Gastroesophageal sphincter (tissue), 4 donors: ENCODE measurements around the gene ZCCHC24. TPM values are rescaled to one million over a fixed set of nuclear protein-coding genes. Genes with fewer than 3 reads are reported as not detected.

Experiments used
- ATAC-seq: fragments of 150-250 bp; one replicate; pipeline ENCODE4 v1.9.1; 2016; ENCODE audit warnings: mild to moderate bottlenecking, moderate library complexity
- H3K27ac ChIP-seq, 4 donors: fragments of 200-600 bp; sonication (generic) in 3 of 4; 1 replicate in 3 of 4; 2 replicates in 1 of 4; pipeline ENCODE4 v1.5.1; 2016 to 2019
- H3K27me3 ChIP-seq: fragments of 200-600 bp; sonication (generic); one replicate; pipeline ENCODE4 v1.5.1; 2019
- H3K36me3 ChIP-seq, 2 donors: fragments of 200-600 bp; sonication (generic); one replicate each; pipeline ENCODE4 v1.5.1; 2019; ENCODE audit warnings: control low read depth in 1 of 2
- H3K4me1 ChIP-seq, 3 donors: fragments of 200-600 bp; sonication (generic); 1 replicate in 2 of 3; 2 replicates in 1 of 3; pipeline ENCODE4 v1.5.1; 2016 to 2019; ENCODE audit warnings: control low read depth in 2 of 3
- H3K4me3 ChIP-seq, 2 donors: fragments of 200-600 bp; sonication (generic); one replicate each; pipeline ENCODE4 v1.5.1; 2019; ENCODE audit warnings: mild to moderate bottlenecking in 1 of 2, moderate library complexity in 1 of 2
- H3K9me3 ChIP-seq, 3 donors: fragments of 200-600 bp; sonication (generic); one replicate each; pipeline ENCODE4 v1.5.1; 2017 to 2019; ENCODE audit warnings: control low read depth in 2 of 3
- EP300 ChIP-seq: sonication (generic); formaldehyde crosslinking; IDR thresholded peaks from one replicate; pipeline ENCODE4 v1.6.1; 2017; ENCODE audit warnings: antibody characterized with exemption, mild to moderate bottlenecking
- POLR2A ChIP-seq, 2 donors: fragments of 450-650 bp; IDR thresholded peaks; one replicate each; pipeline ENCODE4 v1.6.1; 2017; ENCODE audit warnings: antibody characterized with exemption in 2 of 2, mild to moderate bottlenecking in 2 of 2, moderate library complexity in 1 of 2
- POLR2AphosphoS5 ChIP-seq: sonication (generic); formaldehyde crosslinking; IDR thresholded peaks from one replicate; pipeline ENCODE4 v1.6.1; 2017; ENCODE audit warnings: antibody characterized with exemption
- WGBS, 2 donors: methylation state at CpG; one replicate each; pipeline ENCODE4 v1.1.5; 2018; ENCODE audit warnings: low coverage in 1 of 2; 5-methylcytosine and 5-hydroxymethylcytosine counted together
- total RNA-seq, 4 donors: library from RNA; depleted of rRNA; stranded (reverse); fragments of >200 nt; gene quantifications; one replicate each; pipeline ENCODE4 v1.1.0, GENCODE V29; 2016
- TF ChIP-seq, protein P1 (sequence below), 4 experiments: fragments of 200-600 bp in 2 of 4; fragments of 450-650 bp in 2 of 4; sonication (generic) in 1 of 4; IDR thresholded peaks; one replicate each; pipeline ENCODE4 v1.5.1; 2017 to 2019; ENCODE audit warnings: antibody characterized with exemption in 4 of 4, mild to moderate bottlenecking in 2 of 4, moderate library complexity in 2 of 4

ZCCHC24 gene
- total RNA-seq, 4 donors from 2014 or later = 60.5 to 186 (median 84.1) TPM

DNA sequence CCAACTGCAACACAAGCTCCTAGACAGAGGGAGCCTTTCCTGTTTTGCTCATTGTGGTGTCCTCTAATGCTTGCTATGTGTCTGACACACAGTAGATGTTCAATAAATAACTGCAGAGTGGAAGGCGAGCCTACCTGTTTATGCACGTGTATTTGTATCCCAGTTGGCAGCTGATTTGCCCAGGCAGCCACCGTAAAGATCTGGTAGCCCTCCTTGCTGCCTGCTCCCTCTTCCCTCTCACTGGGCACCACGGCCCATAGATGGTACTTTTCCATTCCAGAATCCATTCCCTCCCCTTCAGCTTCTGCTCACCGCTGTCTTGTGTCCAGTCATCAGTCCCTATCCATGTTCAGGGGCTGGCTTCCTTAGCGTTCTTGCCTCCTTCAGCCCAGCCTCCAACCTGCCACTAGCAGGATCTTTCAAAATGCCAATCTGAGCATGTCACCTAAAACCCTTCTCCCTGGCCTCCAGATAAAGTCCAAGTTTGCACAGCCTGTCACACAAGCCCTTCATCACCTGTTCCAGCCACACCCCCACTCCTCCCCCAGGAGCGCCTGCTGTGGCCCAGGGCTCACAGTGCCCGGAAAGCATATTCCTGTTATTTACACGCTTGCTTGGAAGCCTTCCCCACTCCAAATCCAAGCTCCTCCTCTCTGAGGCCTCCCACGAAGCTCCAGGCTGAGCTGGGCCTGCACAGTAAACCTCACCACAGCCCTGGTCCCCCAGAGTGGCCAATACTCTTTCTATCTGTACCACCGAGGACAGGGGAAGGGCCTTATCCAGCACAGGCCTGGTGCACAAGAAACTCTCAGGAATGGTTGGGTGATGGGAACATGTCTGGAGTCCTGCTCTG, 21.0 kb downstream of the ZCCHC24 start:
- H3K4me3 ChIP-seq = no peak overlapping the region
- H3K27me3 ChIP-seq = no peaks in the 10 kb centered on the region
- peaks cover 3 to 44% (median 33%) of the 10 kb centered on the region in 3 donors for H3K4me1 ChIP-seq
- ATAC-seq = peak; percentile 56
- TF ChIP-seq POLR2AphosphoS5 = peak; percentile 82
- TF ChIP-seq, protein P1, sequence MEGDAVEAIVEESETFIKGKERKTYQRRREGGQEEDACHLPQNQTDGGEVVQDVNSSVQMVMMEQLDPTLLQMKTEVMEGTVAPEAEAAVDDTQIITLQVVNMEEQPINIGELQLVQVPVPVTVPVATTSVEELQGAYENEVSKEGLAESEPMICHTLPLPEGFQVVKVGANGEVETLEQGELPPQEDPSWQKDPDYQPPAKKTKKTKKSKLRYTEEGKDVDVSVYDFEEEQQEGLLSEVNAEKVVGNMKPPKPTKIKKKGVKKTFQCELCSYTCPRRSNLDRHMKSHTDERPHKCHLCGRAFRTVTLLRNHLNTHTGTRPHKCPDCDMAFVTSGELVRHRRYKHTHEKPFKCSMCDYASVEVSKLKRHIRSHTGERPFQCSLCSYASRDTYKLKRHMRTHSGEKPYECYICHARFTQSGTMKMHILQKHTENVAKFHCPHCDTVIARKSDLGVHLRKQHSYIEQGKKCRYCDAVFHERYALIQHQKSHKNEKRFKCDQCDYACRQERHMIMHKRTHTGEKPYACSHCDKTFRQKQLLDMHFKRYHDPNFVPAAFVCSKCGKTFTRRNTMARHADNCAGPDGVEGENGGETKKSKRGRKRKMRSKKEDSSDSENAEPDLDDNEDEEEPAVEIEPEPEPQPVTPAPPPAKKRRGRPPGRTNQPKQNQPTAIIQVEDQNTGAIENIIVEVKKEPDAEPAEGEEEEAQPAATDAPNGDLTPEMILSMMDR (IDR thresholded peaks at IDR 0.05) = no peak
- H3K27ac ChIP-seq = peak overlapping the region; percentile 19 to 76 (median 72)
- H3K36me3 ChIP-seq = peaks cover 0 to 27% of the 10 kb centered on the region in 2 donors
- H3K9me3 ChIP-seq = no peaks in the 10 kb centered on the region
- 24 to 42% methylated on average over 6 of the region's 11 CpGs for WGBS, 2 donors

DNA sequence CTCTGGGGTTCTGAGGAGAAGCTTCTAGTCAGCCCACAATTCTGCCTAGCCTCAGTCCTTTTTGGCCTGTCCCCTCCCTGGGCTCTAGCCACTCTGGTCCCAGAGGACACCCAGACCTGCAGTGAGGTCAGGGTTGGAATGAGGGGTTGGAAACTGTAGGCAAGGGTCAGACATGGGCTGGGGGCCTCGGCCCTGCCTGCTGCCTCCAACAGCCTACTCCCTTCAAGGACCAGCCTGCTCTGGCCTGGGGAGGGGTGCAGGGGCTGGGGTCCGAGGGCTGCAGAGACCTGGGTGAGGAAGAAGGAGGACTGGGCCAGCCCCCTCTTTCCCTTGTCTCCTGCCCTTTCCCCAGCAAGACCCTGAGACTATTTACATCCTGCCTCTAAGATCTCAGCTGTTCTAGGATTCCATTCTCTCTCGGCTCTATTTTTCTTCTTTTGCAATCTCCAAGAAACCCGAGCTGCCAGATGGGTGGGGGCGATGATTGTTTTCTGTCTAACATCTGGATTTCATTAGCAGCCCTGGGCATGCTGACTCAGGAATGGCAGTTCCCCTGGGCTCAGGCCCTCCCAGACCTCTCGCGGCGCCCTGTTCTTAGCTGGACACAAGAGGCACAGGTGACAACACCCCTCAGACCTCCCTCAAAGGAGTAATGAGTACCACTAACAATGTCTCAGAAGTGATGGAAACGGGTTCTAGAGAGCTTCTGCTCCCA, 23.1 kb downstream of the ZCCHC24 start:
- H3K4me1 ChIP-seq = peaks cover 3 to 62% (median 33%) of the 10 kb centered on the region in 3 donors

DNA sequence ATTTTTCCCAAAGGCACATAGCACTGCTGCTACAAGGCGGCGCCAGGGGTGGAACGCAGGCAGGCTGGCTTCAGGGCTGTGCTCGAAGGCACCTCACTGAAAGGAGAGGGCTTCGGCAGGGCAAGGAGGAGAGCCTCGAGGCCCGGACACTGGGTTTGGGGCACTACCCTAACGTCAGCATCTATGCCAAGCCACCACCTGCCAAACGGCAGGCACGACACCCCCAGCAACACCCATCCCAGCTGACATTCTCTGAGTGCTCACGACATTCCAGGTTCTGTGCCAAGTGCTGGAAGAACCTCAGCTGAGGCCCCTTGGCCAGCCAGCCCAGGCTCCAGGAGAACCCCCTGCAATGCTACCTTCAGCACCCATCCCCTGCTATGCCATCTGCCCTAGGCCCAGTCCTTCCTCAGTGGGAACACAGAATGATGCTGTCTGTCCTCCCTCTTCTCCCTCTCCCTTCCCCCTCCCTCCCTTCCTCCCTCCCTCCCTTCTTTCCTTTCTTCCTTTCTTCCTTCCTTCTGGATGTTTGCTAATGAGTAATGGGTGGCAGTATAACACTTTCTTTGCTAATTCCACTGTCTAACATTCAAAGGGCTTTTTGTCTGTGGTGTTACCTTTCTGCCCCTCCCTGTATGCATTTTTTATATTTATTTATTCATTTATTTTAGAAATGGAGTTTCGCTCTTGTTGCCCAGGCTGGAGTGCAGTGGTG, 24.3 kb downstream of the ZCCHC24 start:
- Histone ChIP-seq H3K36me3 (peaks cover 0 to 40% of the 10 kb centered on the region in 2 donors), H3K27me3 (no peaks in the 10 kb centered on the region), H3K4me1 (peaks cover 3 to 71% (median 26%) of the 10 kb centered on the region in 3 donors), H3K27ac (peak overlapping the region in 3 of 4 donors; percentile 71 to 74 (median 73)), H3K4me3 (no peak overlapping the region), H3K9me3 (no peaks in the 10 kb centered on the region)
- no peak for TF ChIP-seq POLR2A (IDR thresholded peaks at IDR 0.05)
- TF ChIP-seq, protein P1 (IDR thresholded peaks at IDR 0.05) = no peak
- TF ChIP-seq POLR2AphosphoS5 = peak; percentile 27
- no peak for TF ChIP-seq EP300
- no peak for ATAC-seq
- WGBS, 2 donors = 14 to 25% methylated on average over 4 of the region's 12 CpGs

More for the DNA sequence above, 23.1 kb downstream of the ZCCHC24 start:
- Histone ChIP-seq H3K9me3 (no peaks in the 10 kb centered on the region), H3K4me3 (no peak overlapping the region), H3K27me3 (no peaks in the 10 kb centered on the region), H3K36me3 (peaks cover 0 to 31% of the 10 kb centered on the region in 2 donors), H3K27ac (peak overlapping the region in 3 of 4 donors; percentile 71 to 74 (median 73))
- peak; percentile 74 for ATAC-seq
- WGBS, 2 donors = 23 to 41% methylated on average over 3 to 5 of the region's 9 CpGs
- TF ChIP-seq POLR2A (IDR thresholded peaks at IDR 0.05) = no peak
- TF ChIP-seq POLR2AphosphoS5 = peak; percentile 72

DNA sequence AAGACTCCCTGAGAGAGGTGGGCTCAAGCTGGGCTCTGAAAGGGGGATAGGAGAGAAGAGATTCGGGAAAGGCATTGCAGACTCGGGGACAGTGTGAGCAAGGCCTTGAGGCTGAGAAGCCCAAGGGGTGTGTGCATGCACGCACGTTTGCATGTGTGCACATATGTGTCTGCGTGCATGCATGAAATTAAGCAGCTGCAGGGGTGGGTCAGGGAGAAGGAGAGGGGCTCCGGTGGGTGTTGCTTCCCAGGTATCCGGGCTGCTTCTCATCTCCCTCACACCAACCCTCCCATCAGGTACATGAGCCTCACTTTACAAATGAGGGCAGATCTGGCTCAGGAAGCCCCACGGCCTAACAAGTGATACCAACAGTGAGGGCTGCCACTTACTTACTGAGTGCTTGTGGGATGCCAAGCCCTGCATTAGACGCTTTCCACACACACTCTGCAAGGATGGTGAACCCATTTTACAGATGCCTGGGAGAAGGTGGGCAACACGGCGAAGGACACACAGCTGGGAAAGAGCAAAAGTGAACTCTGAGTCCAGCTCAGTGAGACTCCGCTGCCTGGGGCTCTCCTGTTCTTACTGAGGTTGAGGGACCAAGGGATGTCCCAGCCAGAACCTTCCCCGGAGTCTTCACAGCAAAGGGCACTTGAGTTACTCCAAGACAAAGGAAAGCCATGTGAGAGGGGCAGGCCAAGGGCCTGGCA, 26.4 kb downstream of the ZCCHC24 start:
- 84 to 86% methylated on average over 4 to 10 of the region's 13 CpGs for WGBS, 2 donors
- Histone ChIP-seq H3K4me1 (peaks cover 3 to 66% (median 6%) of the 10 kb centered on the region in 3 donors), H3K27ac (peak overlapping the region in 2 of 4 donors; percentile 71 to 73), H3K27me3 (no peaks in the 10 kb centered on the region), H3K36me3 (peaks cover 0 to 40% of the 10 kb centered on the region in 2 donors), H3K9me3 (no peaks in the 10 kb centered on the region), H3K4me3 (no peak overlapping the region)
- no peak for ATAC-seq
- TF ChIP-seq POLR2AphosphoS5 (no peak), EP300 (no peak), POLR2A (IDR thresholded peaks at IDR 0.05) (no peak)
- TF ChIP-seq, protein P1 (IDR thresholded peaks at IDR 0.05) = no peak
